PC-9 (cell line): ENCODE measurements around the gene RYR2.

Experiments
- CTCF ChIP-seq: fragments of 200-600 bp; sonication (generic); conservative IDR thresholded peaks from 2 replicates; pipeline ENCODE4 v1.6.1; 2017; ENCODE audit warnings: mixed run types, antibody characterized with exemption, mild to moderate bottlenecking, moderate library complexity
- EZH2 ChIP-seq: fragments of 200-600 bp; sonication (generic); IDR thresholded peaks from 2 replicates; pipeline ENCODE4 v1.8.0; 2017; ENCODE audit warnings: antibody characterized with exemption, low read depth

DNA sequence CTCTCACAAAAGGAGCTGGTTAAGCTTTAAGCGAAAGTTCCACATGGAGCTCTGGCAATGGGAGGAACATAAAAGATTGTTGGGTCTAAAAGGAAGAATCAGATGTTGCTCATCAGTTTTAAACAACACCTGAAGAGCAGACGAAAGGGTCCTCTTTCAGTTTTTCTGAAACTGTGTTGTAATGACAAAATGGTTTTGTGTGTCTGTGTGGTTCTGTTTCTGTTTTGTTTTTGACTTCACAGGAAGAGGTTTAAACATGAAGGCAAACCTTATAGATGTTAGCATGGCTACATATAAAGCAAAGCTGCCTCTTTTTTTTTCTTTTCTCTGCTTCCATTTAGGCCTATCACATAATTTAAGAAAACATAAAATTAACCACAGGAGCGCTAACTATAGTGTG is 712.6 kb downstream of the RYR2 start:
- no peak for TF ChIP-seq CTCF
- TF ChIP-seq EZH2 = no peak
